Neuronal stem cell (in vitro differentiated cells): ENCODE measurements around the gene CPNE1.

Experiments used
- DNase-seq: peaks from one replicate; pipeline ENCODE4 v3.0.0-alpha.2; 2013; ENCODE audit warnings: low spot score
- H2AFZ ChIP-seq: one replicate; pipeline ENCODE4 v1.6.1; 2013; ENCODE audit warnings: mild to moderate bottlenecking, low read length, inconsistent platforms
- H2AK5ac ChIP-seq: 2 replicates; pipeline ENCODE4 v1.6.1; 2013; ENCODE audit warnings: low read depth, mild to moderate bottlenecking, inconsistent platforms, low read length, moderate library complexity, mixed read lengths
- H2BK120ac ChIP-seq: 2 replicates; pipeline ENCODE4 v1.6.1; 2013; ENCODE audit warnings: low read depth, mild to moderate bottlenecking, inconsistent platforms, low read length, moderate library complexity, mixed read lengths
- H2BK12ac ChIP-seq: one replicate; pipeline ENCODE4 v1.6.1; 2013; ENCODE audit warnings: low read length, inconsistent platforms
- H2BK15ac ChIP-seq: 2 replicates; pipeline ENCODE4 v1.6.1; 2013; ENCODE audit warnings: mild to moderate bottlenecking, low read length, inconsistent platforms, mixed read lengths
- H2BK5ac ChIP-seq: one replicate; pipeline ENCODE4 v1.6.1; 2013; ENCODE audit warnings: inconsistent platforms, mild to moderate bottlenecking, low read length, moderate library complexity
- H3K14ac ChIP-seq: one replicate; pipeline ENCODE4 v1.6.1; 2013; ENCODE audit warnings: low read length, inconsistent platforms
- H3K18ac ChIP-seq: 2 replicates; pipeline ENCODE4 v1.6.1; 2013; ENCODE audit warnings: low read length, inconsistent platforms
- H3K23ac ChIP-seq: 2 replicates; pipeline ENCODE4 v1.6.1; 2013; ENCODE audit warnings: low read depth, mild to moderate bottlenecking, mixed read lengths, low read length, inconsistent platforms; ENCODE audit not compliant: poor library complexity
- H3K27ac ChIP-seq: replicated peaks from 3 replicates; pipeline ENCODE4 v1.5.1; 2013; ENCODE audit warnings: low read length, inconsistent platforms
- H3K27me3 ChIP-seq, 3 experiments: 2 replicates each; pipeline ENCODE4 v1.6.1; 2013; ENCODE audit warnings: low read length in 3 of 3, mild to moderate bottlenecking in 2 of 3, inconsistent platforms in 1 of 3, low read depth in 1 of 3, mixed read lengths in 1 of 3, moderate library complexity in 1 of 3; ENCODE audit not compliant: control insufficient read depth in 3 of 3, insufficient read depth in 3 of 3
- H3K36me3 ChIP-seq, 2 donors: replicated peaks in 1 of 2; 2 replicates each; pipeline ENCODE4 v1.6.1; 2013; ENCODE audit warnings: low read length in 2 of 2; ENCODE audit not compliant: control insufficient read depth in 2 of 2, insufficient read depth in 2 of 2
- H3K4ac ChIP-seq: 2 replicates; pipeline ENCODE4 v1.6.1; 2013; ENCODE audit warnings: inconsistent platforms, mild to moderate bottlenecking, low read length, moderate library complexity
- H3K4me1 ChIP-seq, 2 donors: 1 replicate in 1 of 2; 2 replicates in 1 of 2; pipeline ENCODE4 v1.6.1; 2013; ENCODE audit warnings: low read length in 2 of 2, low read depth in 1 of 2; ENCODE audit not compliant: control insufficient read depth in 2 of 2, insufficient read depth in 1 of 2
- H3K4me2 ChIP-seq: one replicate; pipeline ENCODE4 v1.6.1; 2013; ENCODE audit warnings: mild to moderate bottlenecking, low read length, inconsistent platforms; ENCODE audit not compliant: insufficient read depth, poor library complexity, severe bottlenecking
- H3K4me3 ChIP-seq, 2 donors: 2 replicates each; pipeline ENCODE4 v1.5.1; 2013; ENCODE audit warnings: low read length in 2 of 2, mild to moderate bottlenecking in 2 of 2, inconsistent platforms in 1 of 2, moderate library complexity in 1 of 2
- H3K79me1 ChIP-seq: one replicate; pipeline ENCODE4 v1.6.1; 2013; ENCODE audit warnings: low read depth, mild to moderate bottlenecking, inconsistent platforms, low read length, moderate library complexity
- H3K9ac ChIP-seq: one replicate; pipeline ENCODE4 v1.6.1; 2013; ENCODE audit warnings: mild to moderate bottlenecking, low read depth, low read length, inconsistent platforms; ENCODE audit not compliant: poor library complexity
- H3K9me3 ChIP-seq, 2 donors: replicated peaks in 1 of 2; 2 replicates each; pipeline versions ENCODE3 to v1.6.1; 2013; ENCODE audit warnings: low read length in 2 of 2, mild to moderate bottlenecking in 2 of 2, inconsistent platforms in 1 of 2, low read depth in 1 of 2, mixed read lengths in 1 of 2, moderate library complexity in 1 of 2; ENCODE audit not compliant: control insufficient read depth in 2 of 2, insufficient read depth in 1 of 2
- H4K8ac ChIP-seq: one replicate; pipeline ENCODE4 v1.6.1; 2013; ENCODE audit warnings: low read depth, mild to moderate bottlenecking, inconsistent platforms, low read length, moderate library complexity
- H4K91ac ChIP-seq: one replicate; pipeline ENCODE4 v1.6.1; 2013; ENCODE audit warnings: low read length, low read depth, mild to moderate bottlenecking, inconsistent platforms; ENCODE audit not compliant: poor library complexity
- WGBS, 2 donors: extraction: QIAGEN DNeasy Blood & Tissue Kit; methylation state at CpG; one replicate each; pipeline ENCODE4 v1.1.7; 2013; ENCODE audit warnings: missing lambda C conversion rate in 2 of 2, mixed read lengths in 1 of 2; ENCODE audit not compliant: insufficient read length in 2 of 2, insufficient replicate concordance in 1 of 2; ENCODE audit errors: extremely low coverage in 2 of 2; 5-methylcytosine and 5-hydroxymethylcytosine counted together

The CPNE1 gene

DNA sequence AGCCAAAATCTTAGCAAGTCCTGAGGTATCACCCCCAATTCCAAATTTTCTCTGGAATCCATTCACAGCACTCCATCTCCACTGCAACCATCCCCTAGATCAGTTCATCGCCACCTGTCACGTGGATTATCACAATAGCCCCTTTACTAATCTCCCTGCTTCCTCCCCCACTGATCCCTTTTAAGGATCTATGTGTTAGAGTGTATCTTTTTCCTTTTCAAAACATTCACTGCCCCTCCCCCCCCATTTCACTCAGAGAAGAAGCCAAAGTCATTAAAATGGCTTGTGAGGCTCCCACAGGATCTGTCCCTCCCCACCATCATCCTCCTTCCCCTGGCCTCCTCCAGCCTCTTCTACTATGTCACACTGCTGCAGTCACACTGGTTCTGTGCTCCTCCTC is 67.5 kb downstream of the CPNE1 start:
- Histone ChIP-seq H3K4me3 (no peak overlapping the region), H2AFZ (no peak overlapping the region), H3K79me1 (no peaks in the 10 kb centered on the region), H2BK5ac (no peak overlapping the region), H2AK5ac (no peak overlapping the region), H2BK120ac (no peak overlapping the region), H3K4me1 (peaks cover 6 to 9% of the 10 kb centered on the region in 2 donors), H3K4ac (no peak overlapping the region), H3K27me3 (peaks cover 5 to 66% (median 26%) of the 10 kb centered on the region in 3 experiments), H3K18ac (no peak overlapping the region), H2BK12ac (no peak overlapping the region), H3K36me3 (no peaks in the 10 kb centered on the region), H3K27ac (no peak overlapping the region), H3K23ac (no peak overlapping the region), H4K91ac (no peak overlapping the region), H3K4me2 (no peak overlapping the region), H3K9me3 (peaks cover 0 to 3% of the 10 kb centered on the region in 2 donors), H2BK15ac (no peak overlapping the region), H3K14ac (no peak overlapping the region), H4K8ac (no peak overlapping the region), H3K9ac (peak overlapping the region; percentile 60)
- no CpG with 5 or more reads among the region's 2 CpGs for WGBS, 2 donors
- no peak for DNase-seq

- Histone ChIP-seq H3K27ac (no peak overlapping the region), H3K4me1 (peaks cover 4% of the 10 kb centered on the region in 2 donors), H3K4me3 (no peak overlapping the region), H2BK12ac (no peak overlapping the region), H2AFZ (no peak overlapping the region), H3K14ac (no peak overlapping the region), H2BK15ac (no peak overlapping the region), H3K79me1 (no peaks in the 10 kb centered on the region), H4K91ac (no peak overlapping the region), H3K4me2 (no peak overlapping the region), H3K9ac (no peak overlapping the region), H3K18ac (no peak overlapping the region), H4K8ac (no peak overlapping the region), H3K23ac (no peak overlapping the region), H2BK120ac (no peak overlapping the region), H2AK5ac (no peak overlapping the region), H3K36me3 (no peaks in the 10 kb centered on the region), H3K27me3 (peaks cover 5 to 53% (median 14%) of the 10 kb centered on the region in 3 experiments), H3K4ac (no peak overlapping the region), H3K9me3 (peaks cover 0 to 1% of the 10 kb centered on the region in 2 donors), H2BK5ac (no peak overlapping the region)
- no peak for DNase-seq
- 100% methylated on average over 1 to 2 of the region's 7 CpGs for WGBS, 2 donors
These were observed 68.8 kb downstream of the CPNE1 start for GRCh38 chr20:35595901-35596300.

GRCh38 chr20:35595456-35595855 is 69.2 kb downstream of the CPNE1 start:
- no peak overlapping the region for H3K4ac ChIP-seq
- no peak for DNase-seq

GRCh38 chr20:35592339-35592974 is 72.2 kb downstream of the CPNE1 start:
- no peak for DNase-seq
- Histone ChIP-seq H3K36me3 (no peaks in the 10 kb centered on the region), H3K4ac (no peak overlapping the region), H3K4me3 (no peak overlapping the region), H2AFZ (no peak overlapping the region), H2AK5ac (no peak overlapping the region), H3K4me1 (peaks cover 0 to 3% of the 10 kb centered on the region in 2 donors), H4K91ac (no peak overlapping the region), H2BK12ac (no peak overlapping the region), H3K14ac (no peak overlapping the region), H3K79me1 (no peaks in the 10 kb centered on the region), H3K27me3 (peaks cover 0 to 20% (median 0%) of the 10 kb centered on the region in 3 experiments), H3K23ac (no peak overlapping the region), H3K27ac (no peak overlapping the region), H4K8ac (no peak overlapping the region), H3K9me3 (peaks cover 0 to under 1% of the 10 kb centered on the region in 2 donors), H3K9ac (no peak overlapping the region), H2BK15ac (no peak overlapping the region), H3K18ac (no peak overlapping the region), H2BK5ac (no peak overlapping the region), H3K4me2 (no peak overlapping the region), H2BK120ac (no peak overlapping the region)
- no CpG with 5 or more reads among the region's 2 CpGs for WGBS, 2 donors

More at GRCh38 chr20:35595456-35595855, 69.2 kb downstream of the CPNE1 start:
- Histone ChIP-seq H3K4me1 (peaks cover 0 to 4% of the 10 kb centered on the region in 2 donors), H4K8ac (no peak overlapping the region), H3K27ac (no peak overlapping the region), H3K36me3 (no peaks in the 10 kb centered on the region), H3K4me3 (no peak overlapping the region), H3K27me3 (peaks cover under 1 to 49% (median 9%) of the 10 kb centered on the region in 3 experiments), H3K23ac (no peak overlapping the region), H3K4me2 (no peak overlapping the region), H2BK120ac (no peak overlapping the region), H3K79me1 (no peaks in the 10 kb centered on the region), H3K14ac (no peak overlapping the region), H2BK5ac (no peak overlapping the region), H3K9me3 (peaks cover 0 to 1% of the 10 kb centered on the region in 2 donors), H4K91ac (no peak overlapping the region), H2BK15ac (no peak overlapping the region), H3K18ac (no peak overlapping the region), H3K9ac (peak overlapping the region; percentile 32), H2AK5ac (no peak overlapping the region), H2BK12ac (no peak overlapping the region), H2AFZ (no peak overlapping the region)
- no CpG with 5 or more reads among the region's 17 CpGs for WGBS, 2 donors
